ENCODE results near the gene BDNF. TPM values are rescaled to one million over a fixed set of nuclear protein-coding genes. Genes with fewer than 3 reads are reported as not detected.
"Not testable (repeated sequence)": the region's sequence is repeated elsewhere in the genome, so short reads cannot be mapped to it uniquely, and the experiment has no call there.

The BDNF gene
- total RNA-seq, 1 donor from 2014 or later, result 1.5 TPM

DNA sequence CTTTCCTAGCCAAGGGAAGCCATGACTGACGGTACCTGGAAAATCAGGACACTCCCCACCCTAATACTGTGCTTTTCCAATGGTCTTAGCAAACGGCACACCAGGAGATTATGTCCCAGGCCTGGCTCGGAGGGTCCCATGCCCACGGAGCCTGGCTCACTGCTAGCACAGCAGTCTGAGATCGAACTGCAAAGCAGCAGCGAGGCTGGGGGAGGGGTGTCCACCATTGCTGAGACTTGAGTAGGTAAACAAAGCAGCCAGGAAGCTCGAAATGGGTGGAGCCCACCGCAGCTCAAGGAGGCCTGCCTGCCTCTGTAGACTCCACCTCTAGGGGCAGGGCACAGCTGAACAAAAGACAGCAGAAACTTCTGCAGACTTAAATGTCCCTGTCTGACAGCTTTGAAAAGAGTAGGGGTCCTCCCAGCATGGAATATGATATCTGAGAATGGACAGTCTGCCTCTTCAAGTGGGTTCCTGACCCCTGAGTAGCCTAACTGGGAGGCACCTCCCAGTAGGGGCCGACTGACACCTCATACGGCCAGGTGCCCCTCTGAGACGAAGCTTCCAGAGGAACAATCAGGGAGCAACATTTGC lies 34.6 kb downstream of the BDNF start:
- not testable (repeated sequence) for DNase-seq

DNA sequence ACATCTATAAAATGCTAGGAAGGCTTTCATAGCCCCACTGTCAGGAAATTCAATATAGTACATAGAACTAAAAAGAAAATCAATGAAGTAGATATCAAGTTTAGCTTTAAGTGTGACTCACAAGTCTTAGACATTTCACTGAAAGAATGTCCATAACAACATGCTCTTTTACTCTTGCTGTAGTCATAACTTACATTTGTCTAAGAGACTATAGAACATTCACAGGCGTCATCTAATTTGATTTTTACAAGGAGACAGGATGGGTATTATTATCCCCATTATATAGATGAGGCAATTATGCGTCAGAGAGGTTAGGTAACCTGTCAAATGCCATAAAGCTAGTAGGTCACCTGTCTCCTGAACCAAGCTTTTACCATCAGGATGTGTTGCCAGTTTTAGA lies 36.9 kb downstream of the BDNF start:
- DNase-seq, result no peak

DNA sequence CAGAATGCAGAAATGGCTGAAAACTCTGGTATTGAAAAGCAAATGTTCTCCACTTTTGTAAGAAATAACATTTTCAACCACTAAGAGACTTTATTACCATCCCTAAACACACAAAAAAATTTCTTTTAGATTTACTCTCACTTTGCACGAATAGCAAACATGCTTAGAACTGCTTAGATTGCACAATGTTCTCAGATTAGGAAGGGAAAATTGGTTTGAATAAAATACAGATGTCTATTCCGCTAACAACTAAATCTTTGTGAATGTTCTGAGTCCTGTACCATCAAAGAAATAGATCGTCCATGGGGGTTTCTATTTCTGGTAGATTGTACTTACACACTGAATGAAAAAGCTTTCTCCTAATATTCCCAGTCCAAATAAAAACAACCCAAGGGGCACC lies 40.1 kb downstream of the BDNF start:
- DNase-seq, result no peak

DNA sequence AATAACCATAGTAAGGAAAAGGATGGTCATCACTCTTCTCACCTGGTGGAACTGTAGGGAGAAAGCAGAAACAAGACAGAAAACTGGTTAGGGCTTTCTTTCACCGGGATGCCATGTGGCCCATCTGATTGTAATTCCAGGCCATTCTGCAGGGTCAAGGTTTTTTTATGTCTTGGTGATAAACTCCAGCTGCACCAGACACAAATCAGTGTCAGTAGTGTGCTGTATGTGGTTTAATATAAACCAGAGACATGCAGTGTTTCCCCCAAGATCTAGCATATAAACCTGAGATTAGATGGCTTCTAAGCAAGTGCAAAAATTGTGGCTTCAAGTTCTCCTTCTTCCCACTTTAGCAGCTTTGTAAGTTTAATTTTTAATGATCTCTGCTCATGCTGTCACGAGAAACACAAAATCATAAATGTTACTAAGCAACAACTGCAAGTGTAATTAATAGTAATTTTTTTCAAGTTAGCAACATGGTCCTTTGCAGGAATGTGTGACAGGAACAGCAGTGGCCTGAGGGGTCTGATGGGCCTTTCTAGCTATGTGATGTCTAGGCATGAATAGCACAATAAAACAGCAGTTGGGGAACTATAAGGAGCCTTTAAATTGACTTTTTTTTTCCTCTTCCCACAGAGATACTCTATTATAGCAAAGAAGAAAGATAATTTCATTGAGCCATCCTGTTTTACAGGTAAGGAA lies 41.6 kb downstream of the BDNF start:
- DNase-seq, result peak; percentile 13

DNA sequence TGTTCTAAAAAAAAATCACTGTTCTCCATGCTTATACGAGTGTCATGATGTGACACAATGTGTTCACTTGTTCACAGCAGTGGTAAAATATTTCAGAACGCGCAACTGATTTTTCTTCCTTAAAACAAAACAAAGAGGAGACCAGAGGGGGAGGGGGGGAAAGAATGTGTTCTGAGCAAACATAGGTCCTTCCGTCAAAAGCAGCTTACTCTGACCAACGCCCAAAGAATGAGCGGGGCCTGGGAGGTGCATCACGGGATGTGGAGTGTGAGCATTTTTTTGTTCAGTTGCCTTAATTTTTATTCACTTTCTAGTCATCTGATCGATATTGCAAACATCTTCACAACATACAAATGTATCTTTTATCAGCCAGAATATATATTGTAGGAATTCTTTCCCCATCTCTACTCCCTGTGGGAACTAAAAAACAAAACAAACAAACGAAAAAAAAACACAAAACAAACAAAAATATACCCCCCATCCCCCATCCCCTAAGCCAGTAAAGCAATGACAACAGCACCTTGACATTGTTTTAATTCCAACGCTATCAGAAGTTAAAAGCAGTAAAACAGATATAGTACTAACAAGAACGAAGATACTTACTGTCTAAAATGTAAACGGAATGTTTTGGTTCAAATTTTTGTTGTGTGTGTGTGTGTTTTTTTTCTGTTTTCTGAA lies 43.3 kb downstream of the BDNF start:
- DNase-seq, result no peak

DNA sequence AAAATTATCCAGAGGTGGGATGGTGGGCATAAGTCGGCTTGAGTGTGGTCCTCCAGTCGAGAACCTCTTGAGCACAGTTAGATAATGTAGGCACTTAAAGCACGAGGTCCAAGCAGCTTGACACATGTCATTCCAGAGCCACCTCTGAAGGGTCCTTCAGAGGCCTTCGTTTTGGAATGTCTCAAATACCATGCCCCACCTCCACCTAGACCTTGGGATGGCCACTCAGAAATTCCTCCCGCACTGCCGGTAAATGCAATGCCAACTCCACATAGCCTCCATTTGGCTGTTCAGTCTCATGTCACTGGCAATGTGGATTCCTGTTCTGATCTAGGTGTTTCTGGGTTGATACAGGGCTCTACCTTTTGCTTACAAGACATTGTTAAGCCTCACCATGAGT lies 43.9 kb downstream of the BDNF start:
- no peak for DNase-seq

DNA sequence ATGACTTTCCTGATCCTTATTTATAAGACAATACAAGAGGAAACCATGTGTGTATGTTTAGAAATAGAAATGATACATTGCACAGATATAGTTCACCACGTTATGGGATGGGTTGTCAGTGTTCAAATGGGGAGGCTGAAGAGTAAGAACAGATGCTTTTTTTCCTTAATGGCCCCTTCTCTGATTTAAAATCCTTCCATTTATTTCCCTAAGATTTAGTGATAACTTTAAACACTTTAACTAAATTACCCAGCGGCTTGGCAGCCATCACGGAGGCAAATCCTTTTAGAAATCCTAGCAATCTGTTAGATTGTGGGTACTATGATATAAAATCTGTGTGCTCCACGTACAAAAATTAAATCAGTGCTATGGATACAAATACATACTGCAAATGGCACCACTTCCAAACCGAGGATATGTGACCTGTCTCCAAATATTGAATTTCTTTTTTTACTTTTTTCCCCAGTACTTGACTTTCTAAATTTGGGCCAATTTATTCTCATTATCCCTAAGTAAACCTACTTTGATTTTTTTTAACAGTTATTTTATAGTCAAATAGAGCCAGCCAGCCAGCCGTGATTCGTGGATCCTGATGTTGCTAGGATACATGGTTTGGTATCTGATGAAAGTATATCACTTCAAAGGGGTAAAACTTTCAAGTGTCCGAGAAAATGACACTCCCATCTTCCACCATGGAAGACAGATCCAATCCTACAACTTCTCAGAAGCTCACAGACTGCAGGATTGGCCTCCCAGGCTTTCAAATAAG lies 46.1 kb downstream of the BDNF start:
- no peak for DNase-seq

DNA sequence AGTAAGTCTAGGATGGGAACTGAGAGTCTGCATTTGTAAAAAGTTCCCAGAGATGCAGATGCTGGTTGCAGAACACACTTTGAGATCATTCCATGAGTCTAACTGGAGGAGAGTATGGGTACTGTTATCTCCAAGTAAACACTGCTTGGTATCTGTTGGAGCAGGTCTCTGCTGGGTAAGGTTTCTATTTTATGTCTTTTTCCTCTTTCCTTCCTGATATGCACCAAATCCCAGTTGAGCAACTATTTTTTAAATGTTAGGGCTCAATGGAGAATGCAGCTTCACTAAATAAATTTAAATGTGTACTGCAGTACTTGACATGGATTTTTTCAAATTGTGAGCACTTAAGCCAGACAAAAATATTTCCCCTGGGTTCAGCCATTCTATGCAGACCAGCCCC lies 48.5 kb downstream of the BDNF start:
- DNase-seq, result no peak

DNA sequence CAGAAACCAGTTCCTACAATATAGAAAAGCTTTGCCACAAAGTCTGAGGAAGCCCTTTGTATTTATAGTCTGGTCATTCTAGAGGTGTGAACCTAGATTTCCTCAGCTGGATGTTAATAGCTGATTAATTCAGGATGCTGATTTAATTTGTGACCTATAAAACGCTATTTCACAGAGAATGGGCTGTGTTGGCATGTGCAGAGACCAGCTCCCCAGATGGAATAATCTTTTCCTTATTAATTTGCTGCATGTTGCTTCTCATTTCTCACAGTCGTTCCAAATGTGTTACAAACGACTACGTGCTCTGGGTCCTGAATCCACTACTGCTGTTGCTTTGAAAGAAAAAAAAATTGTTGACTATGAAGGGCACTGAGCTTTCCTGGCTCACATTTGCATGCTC lies 49.3 kb downstream of the BDNF start:
- no peak for DNase-seq

DNA sequence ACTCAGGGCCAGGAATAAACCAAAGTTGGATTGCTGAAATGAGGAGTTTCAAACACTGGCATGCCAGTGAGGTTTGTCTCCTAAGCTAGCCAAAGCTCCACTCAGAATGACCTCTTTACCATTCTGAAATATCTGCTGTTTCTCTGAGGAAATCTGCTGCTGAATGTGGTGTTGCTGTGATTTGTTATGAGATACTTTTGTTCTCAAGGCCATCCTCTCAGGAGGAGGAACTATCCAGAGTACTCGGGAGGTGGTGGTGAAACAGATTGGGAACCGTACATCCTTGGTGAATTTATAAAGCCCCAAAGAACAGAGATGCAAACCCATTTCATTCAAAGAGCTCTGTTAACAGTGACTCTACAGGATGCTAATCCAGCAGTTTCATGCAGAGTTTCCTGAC lies 50.5 kb downstream of the BDNF start:
- DNase-seq, result no peak

DNA sequence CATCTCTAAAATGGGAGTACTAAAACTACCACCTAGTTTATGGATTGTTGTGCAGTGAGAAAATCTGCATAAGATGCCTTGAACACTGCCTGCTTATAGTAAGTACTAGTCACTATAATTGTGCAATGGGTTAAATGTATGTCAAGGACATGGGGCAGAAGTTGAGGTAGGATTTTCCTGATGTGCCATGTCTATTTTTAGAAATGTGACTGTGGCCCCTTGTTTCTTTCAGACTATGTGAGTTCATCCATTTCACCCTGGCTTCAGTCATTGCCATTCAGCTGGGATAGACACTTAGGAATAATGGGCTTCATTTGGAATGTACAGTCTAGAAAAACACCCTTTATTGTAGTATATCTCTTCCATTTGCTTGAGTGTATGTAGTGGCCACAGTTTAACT lies 51.4 kb downstream of the BDNF start:
- DNase-seq, result no peak

DNA sequence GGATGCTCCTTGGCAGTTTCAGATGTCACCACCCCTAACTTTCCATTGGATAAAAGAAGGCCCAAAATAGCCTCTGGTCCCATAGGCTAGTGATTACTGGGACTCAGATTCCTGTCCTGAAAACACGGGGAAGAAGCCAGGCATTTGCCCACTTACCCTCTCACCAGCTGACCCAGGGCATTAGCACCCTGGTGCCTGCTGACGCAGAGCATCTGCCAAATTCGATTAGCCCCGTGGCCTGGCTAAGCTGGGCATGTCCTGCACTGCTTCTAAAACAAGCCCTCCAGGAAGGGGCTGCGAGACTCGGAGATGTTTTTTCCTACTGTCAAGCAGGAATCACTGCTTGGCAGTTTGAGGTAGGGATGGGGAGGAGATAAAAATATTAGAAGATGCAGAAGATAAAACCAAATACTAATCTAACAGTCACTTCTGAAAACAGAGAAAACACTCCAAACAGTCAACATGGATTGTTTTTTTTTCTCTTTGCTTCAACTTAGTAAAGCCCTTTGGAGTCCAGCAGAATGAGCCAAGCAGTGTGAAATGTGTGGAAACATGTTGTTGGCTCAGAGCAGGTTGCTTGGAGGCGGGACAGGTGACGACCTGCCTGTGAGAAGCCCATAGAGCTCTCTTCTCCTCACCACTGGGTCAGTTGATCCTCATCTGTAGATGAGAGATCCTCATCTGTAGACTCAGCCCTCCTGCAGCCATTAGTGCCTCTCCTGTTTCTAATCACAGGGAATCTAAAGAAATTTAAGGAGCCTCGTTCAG lies 54.0 kb downstream of the BDNF start:
- peak; percentile 53 for DNase-seq

DNA sequence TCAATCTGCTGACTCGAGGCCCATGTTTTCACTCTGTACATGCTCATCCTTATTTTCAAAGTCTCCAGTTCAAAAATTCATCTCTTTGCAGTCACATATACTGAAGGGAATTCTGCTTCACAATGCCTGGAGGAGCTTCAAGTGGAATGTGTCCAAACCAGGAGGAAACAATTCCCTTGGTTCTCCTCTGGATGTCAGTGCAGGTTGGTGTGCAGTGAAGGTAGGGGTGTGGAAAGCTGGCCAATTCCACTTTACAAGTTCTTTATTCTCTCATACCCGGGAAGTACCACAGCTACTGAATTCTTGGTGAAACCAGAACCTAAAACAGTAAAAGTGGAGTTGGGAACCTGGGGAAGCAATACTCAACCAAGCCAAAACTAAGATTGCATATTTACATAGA lies 57.3 kb downstream of the BDNF start:
- DNase-seq, result no peak

DNA sequence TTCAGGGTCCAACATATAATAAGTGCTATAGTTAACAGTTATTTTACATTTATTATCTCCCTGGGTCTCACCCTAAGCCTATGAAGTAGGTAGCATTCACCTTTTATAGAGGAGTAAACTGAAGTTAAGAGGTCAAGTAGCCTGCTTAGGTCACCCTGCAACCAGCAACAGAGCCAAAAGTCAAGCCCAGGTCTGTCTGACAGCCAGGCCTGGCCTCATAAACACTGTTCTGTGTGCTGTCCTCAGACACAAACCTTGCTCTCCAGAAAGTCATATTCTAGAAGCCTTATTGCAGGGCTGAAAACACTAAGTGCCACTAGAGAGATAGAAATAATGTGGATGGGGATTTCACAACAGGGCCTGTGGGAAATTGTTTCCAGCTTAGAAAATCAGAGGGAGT lies 59.3 kb downstream of the BDNF start:
- no peak for DNase-seq

DNA sequence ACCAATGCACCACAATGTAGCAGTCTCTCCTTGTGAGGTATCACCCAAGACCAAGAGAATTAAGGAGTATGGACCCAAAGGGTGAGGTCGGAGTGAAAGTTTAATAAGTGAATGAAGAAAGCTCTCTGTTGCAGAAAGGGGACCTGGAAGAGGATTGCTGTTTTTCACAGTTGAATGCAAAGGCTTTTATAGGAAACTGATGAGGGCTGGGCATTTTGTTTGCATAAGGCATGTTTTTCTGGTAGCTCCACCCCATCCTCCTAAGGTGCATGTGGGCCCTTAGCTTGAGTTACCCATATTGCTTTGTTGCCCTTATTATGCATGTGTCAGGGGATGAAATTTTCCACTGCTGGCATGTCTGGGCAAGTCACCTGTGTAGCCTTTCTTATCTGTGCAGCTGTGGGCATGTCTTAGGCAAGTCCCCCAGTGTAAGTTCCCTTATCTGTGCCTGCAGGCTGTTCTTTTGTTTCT lies 64.7 kb downstream of the BDNF start:
- no peak for DNase-seq

DNA sequence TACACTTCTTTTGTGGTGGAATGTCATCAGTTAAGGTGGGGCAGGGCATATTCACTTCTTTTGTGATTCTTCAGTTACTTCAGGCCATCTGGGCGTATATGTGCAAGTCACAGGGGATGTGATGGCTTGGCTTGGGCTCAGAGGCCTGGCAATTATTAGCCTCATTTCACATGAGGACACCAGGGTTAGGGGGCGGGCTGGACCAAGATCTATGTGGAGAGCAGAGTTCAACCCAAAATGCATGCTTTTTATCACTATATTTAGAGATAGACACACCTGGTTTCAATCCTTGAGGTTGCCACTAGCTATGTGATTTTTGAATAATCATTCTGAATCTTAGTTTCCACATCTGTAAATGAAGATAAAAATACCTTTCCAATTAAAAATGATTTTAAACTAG lies 65.5 kb downstream of the BDNF start:
- not testable (repeated sequence) for DNase-seq

DNA sequence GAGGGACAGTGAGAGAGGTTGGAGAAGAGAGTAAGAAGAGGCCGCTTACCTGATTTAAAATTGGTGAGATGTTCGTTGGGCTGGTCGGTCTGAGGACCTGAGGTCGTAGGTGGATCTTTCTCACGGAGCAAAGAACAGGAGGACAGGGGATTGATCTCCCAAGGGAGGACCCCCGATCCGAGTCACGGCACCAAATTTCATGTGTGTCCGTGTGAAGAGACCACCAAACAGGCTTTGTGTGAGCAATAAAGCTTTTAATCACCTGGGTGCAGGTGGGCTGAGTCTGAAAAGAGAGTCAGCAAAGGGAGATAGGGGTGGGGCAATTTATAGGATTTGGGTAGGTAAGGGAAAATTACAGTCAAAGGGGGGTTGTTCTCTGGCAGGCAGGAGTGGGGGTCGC lies 66.0 kb downstream of the BDNF start:
- DNase-seq, result not testable (repeated sequence)

DNA sequence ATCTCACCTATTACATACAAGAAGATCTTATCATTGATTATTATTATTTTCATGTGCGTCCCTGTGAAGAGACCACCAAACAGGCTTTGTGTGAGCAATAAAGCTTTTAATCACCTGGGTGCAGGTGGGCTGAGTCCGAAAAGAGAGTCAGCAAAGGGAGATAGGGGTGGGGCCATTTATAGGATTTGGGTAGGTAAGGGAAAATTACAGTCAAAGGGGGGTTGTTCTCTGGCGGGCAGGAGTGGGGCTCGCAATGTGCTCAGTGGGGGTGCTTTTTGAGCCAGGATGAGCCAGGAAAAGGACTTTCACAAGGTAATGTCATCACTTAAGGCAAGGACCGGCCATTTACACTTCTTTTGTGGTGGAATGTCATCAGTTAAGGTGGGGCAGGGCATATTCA lies 71.2 kb downstream of the BDNF start:
- DNase-seq, result not testable (repeated sequence)

DNA sequence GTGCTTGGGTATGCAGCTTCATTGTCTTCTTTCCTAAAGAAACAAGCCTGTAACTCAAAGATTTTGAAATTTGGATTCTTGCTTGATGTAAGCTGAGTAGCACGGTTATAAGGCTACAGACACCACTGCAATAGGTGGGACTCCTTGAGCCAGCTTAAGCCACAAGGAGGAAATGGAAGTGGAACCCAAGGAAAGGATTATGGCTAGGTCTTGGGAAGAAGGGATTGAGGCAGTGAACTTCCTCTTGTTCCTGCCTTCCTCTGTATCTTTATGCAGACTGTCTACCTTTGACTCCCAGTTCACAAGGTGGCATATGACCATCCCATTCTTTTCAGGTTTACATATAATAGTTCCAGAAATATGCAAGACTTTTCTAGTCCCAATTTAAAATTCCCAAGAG lies 72.3 kb downstream of the BDNF start:
- DNase-seq, result no peak

DNA sequence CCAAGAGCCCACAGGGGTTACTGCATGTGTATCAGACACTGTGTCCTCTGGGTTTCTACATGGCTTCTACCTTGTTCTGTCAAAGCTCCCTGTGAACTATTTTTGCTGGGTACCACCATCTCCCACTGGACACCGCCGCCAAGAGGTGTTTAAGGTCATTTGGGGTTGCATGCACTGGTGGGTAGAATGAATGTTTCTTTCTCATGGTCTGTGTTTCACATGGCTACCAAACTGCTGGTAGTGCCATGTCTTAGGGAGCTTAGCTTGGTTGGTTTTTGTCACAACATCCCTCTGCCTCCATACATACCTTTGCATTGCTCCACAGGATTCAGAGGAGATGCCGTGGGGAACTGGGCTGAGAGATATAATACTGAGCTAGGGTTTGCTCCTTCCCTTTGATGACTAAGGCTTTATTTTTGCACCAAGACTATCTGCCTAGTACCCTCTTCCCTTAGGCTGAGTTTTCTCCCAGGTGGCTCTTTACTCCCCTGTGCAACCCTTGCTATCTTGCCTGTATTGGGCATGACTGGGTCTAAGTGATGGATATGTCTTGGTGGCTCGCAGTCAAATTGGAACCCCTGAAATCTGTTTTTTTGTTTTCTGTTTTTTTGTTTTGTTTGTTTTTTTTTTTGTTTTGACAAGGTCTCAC lies 73.2 kb downstream of the BDNF start:
- no peak for DNase-seq

DNA sequence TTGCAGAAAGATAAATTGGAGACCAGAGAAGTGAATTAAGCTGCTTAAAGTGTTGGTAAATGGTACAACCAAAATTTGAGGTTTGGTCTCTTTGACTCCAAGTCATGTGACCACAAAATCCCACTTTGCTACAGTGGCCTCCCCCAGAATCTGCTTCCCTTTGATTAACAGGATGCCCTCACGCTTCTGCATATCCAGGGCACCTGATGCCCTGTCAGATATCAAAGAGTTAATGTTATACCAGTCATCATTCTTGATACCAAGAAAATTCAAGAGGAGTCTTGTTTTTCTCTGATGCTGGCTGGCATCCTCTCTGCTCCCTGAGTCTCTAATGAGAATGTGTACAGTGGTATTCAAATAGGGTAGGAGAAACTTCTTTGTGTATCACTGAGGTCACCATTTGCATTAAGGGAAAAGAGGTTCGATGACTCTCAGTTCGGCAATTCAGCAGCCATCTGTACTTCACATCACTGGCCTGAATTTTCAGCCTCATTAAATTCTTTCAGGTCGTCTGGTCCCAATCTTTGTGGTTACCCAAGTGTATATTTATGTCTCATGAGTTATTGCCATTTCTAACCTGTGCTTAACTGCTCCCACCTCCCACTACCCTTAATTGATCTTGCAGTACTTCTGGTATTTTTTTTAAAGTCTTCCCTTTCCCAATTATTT lies 73.9 kb downstream of the BDNF start:
- DNase-seq, result no peak

Data from tongue (tissue), 2 donors.